Eye (tissue), 1 donor: ENCODE data around the gene PTF1A.
"Not testable (repeated sequence)": the region's sequence is repeated elsewhere in the genome, so short reads cannot be mapped to it uniquely, and the experiment has no call there.

Experiments used
- DNase-seq: peaks from one replicate; pipeline ENCODE4 v3.0.0-alpha.2; 2015

Gene PTF1A

DNA sequence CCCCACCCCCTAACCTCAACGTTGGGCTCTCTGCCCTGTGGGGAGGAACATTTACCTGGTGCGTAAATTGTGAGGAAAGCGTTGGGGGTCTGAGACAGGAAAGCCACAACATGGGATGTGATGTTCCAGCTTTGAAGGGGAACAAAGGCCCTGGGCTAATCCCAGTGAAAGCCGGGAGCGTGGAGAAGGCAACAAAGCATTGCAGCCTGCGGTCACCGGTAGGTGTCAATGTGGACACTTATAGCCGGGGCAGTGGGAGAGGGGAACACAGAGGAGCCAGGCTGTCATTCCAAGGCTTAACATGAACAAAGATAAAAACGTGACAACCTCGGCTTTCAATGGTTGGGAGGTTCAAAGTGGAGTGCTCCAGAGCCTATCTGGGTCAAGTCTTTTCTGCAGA lies 12.7 kb downstream of the PTF1A start:
- peak; percentile 52 for DNase-seq

DNA sequence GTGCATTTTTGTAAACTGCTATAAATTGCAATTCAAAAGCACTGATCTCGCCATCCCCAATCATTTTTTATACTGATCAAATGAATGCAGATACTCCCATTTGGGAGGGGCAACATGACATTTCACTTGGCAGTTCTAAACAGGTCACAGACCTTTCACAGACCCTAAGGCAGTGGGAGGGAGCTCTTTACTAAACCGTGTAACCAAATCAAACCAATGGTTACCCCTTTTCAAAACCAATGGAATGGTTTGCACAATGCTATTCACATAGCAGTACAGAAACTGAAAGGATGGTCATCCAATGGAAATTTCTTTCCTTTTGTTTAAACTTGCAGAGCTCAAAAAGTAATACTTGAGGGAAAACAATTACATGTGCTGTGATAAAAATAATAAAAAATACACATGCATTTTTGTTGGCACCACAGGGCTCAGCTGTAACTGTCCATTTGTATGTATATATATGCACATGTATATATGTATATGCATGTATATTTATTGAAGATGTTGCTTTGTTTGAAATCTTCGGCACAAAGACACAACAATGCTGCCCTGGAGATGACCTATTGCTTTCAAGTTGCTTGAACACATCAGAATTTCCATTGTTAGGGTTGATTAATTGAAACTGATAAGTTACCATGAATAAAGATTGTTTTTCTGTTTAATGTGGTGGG lies 14.0 kb downstream of the PTF1A start:
- peak; percentile 48 for DNase-seq

DNA sequence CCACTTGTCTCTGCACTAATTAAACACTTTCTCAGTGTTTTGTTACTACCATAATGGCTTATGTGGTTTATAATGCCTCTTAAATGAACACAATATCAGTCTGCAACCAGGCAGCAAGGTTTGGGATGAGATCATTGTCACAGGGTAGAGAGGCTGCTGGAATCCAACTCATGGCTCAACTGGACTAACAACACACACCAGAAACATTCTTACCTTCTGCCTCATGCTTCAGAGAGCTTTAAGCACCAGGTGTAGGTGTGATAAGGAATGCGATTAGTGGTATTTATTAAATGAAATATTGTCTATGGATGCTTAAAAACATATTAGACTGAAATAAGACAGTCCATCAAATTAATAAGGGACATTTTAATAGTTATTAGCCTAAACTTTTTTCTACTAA lies 25.4 kb downstream of the PTF1A start:
- DNase-seq: no peak

DNA sequence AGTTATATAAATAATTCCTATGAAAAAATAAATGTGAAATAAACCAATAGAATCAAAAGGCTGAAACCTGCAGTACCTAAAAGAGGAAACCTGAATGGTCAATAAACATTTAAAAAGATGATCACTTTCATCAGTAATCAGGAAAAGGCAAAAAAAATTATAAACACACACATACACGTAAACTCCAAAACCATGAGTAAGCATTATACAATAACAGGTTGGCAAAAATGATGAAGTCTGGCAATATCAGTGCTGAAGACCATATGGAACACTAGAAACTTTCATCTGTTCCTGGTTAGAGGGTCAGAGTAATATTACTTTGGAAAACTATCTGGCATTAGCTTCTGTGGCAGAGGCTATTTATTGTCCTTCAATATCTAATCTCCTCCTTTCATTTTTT lies 38.5 kb downstream of the PTF1A start:
- no peak for DNase-seq

DNA sequence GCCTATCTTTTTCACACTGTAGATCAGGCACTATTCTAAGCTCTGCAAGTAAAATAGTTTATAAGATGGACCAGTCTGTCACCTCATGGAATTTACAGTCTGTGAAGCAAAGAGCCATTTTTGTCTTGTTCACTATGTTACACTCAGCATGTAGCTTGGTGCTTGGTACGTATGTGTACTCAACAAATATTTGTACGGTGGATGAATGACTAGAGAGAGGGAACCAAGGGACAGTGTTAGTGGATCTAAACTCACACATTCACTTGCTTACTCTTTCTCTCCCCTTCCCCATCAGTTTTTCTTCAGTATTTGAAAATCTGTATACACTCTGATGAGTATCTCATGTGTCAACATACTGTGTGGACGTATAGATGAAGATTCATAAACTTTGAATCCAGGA lies 45.9 kb downstream of the PTF1A start:
- DNase-seq: no peak

DNA sequence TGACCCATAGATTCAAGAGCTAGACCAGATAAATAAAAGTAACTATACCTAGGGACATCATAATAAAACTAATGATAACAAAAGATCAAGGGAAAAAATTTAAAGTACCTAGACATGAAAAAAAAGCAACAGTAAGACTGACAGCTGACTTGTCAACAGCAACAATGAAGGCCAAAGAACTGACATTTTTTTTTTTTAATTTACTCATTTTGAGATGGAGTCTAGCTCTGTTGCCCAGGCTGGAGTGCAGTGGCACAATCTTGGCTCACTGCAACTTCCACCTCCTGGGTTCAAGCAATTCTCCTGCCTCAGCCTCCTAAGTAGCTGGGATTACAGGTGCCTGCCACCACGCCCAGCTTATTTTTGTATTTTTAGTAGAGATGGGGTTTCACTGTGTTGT lies 49.7 kb downstream of the PTF1A start:
- DNase-seq: not testable (repeated sequence)
